Measurements from ENCODE around the gene NAT9.

DNA sequence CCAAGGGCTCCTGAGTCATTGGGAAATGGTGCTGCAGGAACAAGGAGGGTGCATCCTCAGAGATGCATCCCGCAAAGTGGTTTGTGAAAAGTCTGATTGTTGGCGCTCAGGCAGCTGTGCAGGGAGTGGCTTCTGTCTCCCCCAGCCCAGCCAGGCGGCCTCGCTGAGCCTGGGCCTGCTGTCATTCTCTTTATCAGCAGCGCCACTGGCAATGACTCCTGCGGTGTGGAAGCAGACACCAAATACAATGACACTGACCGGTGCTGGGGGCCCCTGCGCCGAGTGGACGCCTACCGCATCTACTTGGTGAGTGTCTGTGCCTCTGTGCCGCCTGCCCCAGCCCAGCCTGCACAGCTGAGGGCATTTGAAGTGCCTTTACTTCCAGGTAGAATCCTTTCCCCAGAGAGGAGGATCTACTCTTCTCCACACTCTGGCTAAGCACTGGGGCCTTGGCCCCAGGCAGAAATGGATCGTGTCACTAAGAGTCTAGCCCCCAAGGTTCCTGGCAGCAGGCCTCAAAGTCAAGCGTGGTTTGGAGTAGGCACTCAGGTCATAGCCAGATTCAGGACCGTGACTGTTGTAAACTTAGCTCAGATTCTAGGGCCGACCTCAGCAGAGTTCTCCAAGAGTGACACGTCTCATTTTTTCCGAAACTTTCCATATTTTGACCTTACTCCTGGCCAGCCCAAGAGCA is 19.3 kb upstream of the NAT9 start:
- TF ChIP-seq, protein P1, sequence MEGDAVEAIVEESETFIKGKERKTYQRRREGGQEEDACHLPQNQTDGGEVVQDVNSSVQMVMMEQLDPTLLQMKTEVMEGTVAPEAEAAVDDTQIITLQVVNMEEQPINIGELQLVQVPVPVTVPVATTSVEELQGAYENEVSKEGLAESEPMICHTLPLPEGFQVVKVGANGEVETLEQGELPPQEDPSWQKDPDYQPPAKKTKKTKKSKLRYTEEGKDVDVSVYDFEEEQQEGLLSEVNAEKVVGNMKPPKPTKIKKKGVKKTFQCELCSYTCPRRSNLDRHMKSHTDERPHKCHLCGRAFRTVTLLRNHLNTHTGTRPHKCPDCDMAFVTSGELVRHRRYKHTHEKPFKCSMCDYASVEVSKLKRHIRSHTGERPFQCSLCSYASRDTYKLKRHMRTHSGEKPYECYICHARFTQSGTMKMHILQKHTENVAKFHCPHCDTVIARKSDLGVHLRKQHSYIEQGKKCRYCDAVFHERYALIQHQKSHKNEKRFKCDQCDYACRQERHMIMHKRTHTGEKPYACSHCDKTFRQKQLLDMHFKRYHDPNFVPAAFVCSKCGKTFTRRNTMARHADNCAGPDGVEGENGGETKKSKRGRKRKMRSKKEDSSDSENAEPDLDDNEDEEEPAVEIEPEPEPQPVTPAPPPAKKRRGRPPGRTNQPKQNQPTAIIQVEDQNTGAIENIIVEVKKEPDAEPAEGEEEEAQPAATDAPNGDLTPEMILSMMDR (IDR thresholded peaks at IDR 0.05), result no peak
- no peak for TF ChIP-seq POLR2A (IDR thresholded peaks at IDR 0.05)
